GM21576 (cell line): ENCODE results near the gene SFMBT2.

ENCODE experiments used
- ATAC-seq: cut with Tn5 transposase; IDR thresholded peaks from one replicate; pipeline ENCODE4 v1.9.1; 2021; ENCODE audit warnings: mild to moderate bottlenecking, moderate library complexity; ENCODE audit not compliant: unreplicated experiment

Gene SFMBT2

DNA sequence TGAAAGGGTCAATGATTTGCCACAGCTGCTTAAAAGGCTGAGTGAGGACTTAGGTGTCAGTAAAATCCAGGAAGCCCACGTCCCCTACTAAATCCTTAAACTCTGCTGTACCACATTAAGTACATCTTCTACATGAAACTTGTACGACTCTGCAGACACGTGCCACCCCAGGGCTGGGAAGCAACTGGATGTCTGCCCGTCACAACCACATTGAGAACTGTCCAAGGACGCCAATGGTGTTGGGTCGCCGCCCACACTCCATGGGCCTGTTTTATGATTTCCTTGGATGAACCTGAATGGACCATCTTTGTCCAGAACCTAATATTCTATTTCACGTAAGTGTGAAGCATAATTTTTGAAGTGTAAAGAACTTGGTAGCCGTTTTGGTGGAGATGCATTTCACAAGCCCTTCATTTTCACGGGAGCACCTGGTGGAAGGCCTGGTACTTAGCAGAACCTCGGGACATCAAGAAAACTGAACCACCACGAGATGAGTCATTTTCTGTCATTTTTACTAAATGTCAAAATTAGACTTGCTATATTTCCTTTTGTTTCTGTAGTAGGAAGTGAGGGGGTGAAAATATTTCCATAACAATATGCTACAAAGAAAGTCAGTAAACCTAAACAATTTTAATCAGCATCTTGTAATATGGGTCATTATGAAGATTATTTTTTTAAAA lies 134.9 kb downstream of the SFMBT2 start:
- ATAC-seq: no peak

GRCh38 chr10:7274293-7274692 lies 136.5 kb downstream of the SFMBT2 start:
- ATAC-seq: no peak

- ATAC-seq: no peak
Observed at GRCh38 chr10:7272008-7272407, 138.8 kb downstream of the SFMBT2 start.

GRCh38 chr10:7269988-7270387 lies 140.8 kb downstream of the SFMBT2 start:
- no peak for ATAC-seq

- ATAC-seq: no peak
Observed at GRCh38 chr10:7267142-7267541, 143.7 kb downstream of the SFMBT2 start.

DNA sequence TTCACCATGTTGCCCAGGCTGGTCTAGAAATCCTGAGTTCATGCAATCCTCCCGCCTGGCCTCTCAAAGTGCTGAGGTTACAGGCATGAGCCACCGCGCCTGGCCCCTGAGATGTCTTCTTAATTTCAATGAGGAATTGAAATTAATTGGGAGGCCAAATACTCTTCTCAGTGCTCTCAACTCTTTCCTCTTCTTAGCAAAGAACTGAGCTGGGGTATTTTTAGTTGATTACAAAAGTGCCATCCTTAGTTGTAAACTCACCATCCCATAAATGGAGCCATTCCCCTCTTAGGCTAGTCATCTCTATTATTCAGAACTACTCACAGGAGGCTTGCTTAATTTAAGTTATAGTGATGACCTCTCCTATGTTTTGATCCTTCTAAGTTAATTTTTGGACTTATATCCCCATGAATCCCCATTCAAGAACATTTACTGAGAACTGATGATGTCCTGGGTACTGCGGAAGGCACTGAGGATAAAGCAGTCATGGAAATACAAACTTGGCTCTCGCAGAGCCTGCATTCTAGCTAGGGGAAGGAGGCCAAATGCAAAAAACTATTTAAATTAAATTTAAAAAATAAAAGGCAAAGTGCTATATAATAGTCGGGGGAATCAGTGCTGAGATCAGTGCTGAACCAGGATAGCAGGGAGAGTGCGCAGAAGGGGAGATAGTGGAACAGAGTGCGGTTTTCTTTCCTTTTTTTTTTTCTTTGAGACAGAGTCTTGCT lies 145.3 kb downstream of the SFMBT2 start:
- ATAC-seq: no peak

DNA sequence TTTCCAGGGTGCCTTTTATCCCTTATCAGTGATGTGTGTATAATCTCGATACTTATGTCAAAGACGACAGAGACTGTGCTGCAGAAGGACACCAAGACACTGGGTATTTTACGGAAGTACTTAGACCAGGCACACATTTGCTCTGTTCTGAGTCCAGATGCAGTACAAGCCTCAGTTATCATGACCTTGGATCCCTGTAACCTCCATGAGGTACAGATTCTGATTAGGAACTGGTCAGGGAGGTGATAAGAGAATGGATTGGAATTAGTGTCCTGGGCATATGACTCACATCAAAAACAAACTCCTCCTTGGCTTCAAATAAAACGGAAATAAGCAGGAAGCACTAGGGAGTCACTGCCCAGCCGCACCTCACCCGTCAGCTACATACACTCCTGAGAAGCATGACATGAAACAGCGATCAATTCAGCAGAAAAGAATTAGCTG lies 146.5 kb downstream of the SFMBT2 start:
- no peak for ATAC-seq

- ATAC-seq: no peak
Observed at GRCh38 chr10:7263616-7264015, 147.2 kb downstream of the SFMBT2 start.

DNA sequence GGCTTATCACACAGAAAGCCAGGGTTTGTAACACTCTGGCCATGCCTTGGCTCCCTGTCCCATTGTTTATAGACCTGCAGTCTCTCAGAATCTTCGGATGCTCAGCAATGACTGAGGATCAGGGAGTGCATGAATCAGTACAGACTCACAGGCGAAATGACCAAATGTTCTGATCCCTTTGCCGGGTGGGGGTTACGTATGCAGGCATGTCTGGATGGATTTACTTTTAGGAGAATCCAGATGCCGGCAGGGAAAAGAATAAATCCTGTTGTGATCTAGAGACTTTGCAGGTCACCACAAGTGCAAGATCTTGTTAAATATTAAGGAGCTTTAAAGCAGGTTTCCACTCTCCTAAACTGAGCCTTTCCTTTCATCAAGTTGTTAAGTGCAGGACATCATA lies 149.5 kb downstream of the SFMBT2 start:
- no peak for ATAC-seq

DNA sequence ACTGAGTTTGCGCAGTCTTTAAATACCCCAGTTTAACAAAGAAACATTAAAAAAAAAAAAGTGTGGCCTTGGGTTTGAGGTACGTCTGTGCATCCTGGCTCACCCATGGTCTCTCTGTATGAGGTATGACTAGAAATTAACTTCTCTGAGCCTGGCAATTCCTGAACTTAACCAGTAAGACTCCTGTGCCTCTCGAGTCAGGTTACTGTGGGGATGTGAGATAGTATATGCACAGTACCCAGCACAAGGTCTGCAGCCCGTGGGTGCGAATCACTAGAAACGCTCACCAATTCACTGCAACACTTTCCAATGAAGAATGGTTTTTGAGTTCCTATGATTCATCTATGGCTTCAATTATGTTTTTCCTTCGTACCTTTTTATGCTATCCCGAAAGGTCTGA lies 149.9 kb downstream of the SFMBT2 start:
- no peak for ATAC-seq

GRCh38 chr10:7260412-7260900 lies 150.4 kb downstream of the SFMBT2 start:
- peak; percentile 66 for ATAC-seq

DNA sequence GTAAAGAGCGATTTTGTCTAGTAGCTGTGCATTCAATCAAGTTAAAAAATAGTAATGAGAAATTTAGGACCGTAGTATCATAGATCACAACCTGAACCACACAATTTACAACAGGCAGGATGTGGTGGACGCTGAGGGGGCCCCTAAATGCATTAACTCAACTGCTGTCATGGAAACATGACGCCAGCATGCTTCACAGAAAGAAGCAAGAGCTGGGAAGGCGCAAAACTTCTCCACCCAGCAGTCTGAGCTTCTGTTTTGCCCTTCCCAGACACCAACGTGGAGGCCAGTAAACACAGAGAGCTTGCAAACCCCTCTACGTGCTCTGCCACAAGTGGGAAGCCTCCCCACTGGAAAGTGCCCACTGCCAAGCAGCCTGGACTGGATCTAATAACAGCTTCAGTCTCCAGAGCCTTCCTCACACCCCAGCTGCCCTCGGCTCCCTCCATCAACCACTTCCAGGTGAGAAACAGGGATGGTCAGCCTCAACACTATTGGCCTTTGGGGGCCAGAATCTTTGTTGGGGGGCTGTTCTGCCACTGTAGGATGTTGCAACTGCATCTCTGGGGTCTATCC lies 151.8 kb downstream of the SFMBT2 start:
- ATAC-seq: peak; percentile 66

GRCh38 chr10:7255517-7255916 lies 155.3 kb downstream of the SFMBT2 start:
- no peak for ATAC-seq

DNA sequence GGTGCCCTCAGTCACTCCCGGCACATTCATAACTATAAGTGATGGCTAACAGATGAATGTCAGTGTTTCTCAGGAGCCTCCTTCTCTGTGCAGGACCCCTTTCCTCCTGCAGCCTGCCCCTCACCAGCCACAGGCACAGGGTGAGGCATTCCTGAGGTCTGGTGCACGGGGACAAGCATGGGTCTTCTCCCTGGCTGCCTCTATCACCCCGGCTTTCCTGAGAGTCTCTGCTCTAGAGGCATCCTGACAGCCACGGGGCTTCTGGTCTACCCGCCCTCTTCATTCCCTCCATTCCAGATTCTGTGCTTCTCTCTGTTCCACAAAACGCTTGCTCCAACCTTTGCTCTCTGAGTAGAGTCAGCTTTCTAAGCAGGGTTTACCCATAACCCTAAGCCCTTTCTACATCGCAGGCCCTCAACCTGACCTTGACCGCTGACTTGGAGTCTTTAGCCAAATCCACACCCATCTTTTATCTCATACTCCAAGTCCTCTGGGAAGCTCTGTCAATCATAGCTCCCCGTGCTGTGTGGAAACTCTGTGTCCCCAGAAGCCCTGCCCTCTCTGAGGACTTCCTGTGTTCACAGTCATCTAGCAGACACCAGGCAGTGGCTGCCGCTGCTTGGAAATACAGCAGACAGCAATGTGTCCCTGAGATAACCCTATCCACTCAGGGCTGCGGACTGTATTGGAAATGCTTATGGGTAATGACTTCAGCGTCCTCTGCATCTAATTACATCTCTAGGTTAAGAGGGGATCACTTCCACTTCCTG lies 159.0 kb downstream of the SFMBT2 start:
- ATAC-seq: no peak

GRCh38 chr10:7250236-7250635 lies 160.6 kb downstream of the SFMBT2 start:
- no peak for ATAC-seq

DNA sequence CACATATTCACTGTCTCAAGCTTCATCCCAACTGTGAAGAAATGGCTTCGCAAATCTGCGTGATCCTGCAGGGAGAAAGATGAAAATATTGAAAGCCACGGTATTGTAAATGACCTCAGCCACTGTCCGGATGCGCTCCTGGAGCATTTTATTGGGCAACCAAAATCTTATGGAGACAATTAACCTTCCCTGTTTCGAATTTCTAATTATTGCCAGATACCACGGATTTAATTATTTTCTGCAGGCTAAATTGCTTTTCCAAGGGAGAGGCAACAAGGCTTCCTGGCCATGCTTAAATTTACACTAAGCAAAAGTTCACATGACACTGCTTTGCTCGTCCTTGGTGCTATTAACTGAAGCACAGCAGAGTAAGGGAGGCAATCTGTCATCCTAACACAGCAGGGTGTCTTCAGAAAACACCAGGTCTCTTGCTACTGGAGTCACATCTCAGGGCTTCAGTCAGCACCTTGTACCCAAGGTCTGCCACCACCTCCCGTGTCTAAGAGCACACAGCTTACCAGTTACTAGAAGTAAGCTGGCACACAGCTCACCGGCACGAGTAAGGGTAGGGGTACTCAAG lies 162.2 kb downstream of the SFMBT2 start:
- no peak for ATAC-seq

GRCh38 chr10:7248148-7248547 lies 162.7 kb downstream of the SFMBT2 start:
- ATAC-seq: no peak

- ATAC-seq: no peak
Observed at GRCh38 chr10:7245505-7245904, 165.3 kb downstream of the SFMBT2 start.

- peak; percentile 81 for ATAC-seq
Observed at GRCh38 chr10:7243873-7244272, 167.0 kb downstream of the SFMBT2 start.

DNA sequence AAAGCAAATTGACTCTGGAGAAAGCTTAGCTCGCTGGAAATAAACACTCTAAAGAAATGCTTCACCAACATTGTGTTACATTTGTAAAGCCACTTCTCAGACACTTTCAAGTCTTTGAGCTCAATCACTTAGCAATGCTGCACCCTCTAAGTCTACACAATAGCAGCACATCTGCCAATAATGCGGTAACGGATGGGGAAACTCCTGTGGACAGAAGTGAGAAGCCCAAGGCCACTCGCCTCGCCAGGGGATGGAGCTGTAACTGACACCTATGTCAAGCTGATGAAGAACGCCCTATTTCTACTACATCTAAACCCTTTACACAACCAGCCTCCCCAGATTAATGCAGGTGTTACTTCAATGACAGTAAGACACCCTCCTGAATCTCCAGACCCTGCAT lies 167.7 kb downstream of the SFMBT2 start:
- ATAC-seq: no peak
